Measurements from ENCODE around the gene HOXC9. TPM values are rescaled to one million over a fixed set of nuclear protein-coding genes. Genes with fewer than 3 reads are reported as not detected.

HOXC9 gene
- total and polyA plus RNA-seq, 9 of the 15 experiments (the other 6 are each of a cell fraction or from before 2014, with no cell fraction given), result 1.1 to 10.5 (median 9.3) TPM

DNA sequence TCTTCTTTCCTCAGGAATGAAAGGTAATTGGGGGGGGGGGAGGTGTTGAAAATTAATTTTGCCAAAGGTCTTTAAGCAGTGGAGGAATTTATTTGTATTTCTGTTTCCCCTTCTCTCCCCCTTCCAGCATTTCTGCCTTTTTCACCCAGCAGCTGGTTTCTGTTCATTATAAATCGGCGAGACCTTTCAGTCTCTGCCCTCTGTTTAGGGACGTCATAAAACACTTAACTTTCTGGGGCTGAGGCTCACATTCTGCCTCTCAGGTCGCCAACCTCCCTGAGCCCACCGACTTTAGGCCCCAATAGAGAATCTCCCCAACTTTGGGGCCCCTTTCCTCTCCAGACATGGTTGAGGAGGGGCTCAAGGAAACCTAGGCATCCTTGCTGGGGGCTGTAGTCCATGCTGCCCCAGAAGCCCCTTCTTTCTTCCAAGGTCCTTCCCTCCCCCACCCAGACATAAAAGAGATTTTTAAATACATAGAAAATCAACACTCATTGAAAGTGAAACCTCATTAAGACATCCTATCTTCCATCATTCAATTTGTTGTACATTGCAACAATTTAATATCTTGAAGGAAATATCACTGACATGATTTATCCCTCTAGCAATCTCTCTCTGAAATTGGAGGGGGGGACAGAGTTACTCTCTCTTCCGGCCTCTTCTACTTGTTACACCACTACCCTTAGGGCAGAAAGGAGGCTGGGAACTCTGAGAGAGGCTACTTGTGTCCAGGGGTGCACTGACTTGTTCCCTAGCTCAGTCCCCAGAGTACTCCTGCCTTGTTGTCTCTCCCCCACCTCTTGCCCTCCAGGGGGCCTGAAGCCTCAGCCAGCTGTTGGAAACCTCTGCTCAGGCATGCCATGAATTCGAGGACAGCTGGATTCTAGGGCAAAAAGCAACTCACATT lies 25.8 kb downstream of the HOXC9 start (continued):
- TF ChIP-seq, protein P1, sequence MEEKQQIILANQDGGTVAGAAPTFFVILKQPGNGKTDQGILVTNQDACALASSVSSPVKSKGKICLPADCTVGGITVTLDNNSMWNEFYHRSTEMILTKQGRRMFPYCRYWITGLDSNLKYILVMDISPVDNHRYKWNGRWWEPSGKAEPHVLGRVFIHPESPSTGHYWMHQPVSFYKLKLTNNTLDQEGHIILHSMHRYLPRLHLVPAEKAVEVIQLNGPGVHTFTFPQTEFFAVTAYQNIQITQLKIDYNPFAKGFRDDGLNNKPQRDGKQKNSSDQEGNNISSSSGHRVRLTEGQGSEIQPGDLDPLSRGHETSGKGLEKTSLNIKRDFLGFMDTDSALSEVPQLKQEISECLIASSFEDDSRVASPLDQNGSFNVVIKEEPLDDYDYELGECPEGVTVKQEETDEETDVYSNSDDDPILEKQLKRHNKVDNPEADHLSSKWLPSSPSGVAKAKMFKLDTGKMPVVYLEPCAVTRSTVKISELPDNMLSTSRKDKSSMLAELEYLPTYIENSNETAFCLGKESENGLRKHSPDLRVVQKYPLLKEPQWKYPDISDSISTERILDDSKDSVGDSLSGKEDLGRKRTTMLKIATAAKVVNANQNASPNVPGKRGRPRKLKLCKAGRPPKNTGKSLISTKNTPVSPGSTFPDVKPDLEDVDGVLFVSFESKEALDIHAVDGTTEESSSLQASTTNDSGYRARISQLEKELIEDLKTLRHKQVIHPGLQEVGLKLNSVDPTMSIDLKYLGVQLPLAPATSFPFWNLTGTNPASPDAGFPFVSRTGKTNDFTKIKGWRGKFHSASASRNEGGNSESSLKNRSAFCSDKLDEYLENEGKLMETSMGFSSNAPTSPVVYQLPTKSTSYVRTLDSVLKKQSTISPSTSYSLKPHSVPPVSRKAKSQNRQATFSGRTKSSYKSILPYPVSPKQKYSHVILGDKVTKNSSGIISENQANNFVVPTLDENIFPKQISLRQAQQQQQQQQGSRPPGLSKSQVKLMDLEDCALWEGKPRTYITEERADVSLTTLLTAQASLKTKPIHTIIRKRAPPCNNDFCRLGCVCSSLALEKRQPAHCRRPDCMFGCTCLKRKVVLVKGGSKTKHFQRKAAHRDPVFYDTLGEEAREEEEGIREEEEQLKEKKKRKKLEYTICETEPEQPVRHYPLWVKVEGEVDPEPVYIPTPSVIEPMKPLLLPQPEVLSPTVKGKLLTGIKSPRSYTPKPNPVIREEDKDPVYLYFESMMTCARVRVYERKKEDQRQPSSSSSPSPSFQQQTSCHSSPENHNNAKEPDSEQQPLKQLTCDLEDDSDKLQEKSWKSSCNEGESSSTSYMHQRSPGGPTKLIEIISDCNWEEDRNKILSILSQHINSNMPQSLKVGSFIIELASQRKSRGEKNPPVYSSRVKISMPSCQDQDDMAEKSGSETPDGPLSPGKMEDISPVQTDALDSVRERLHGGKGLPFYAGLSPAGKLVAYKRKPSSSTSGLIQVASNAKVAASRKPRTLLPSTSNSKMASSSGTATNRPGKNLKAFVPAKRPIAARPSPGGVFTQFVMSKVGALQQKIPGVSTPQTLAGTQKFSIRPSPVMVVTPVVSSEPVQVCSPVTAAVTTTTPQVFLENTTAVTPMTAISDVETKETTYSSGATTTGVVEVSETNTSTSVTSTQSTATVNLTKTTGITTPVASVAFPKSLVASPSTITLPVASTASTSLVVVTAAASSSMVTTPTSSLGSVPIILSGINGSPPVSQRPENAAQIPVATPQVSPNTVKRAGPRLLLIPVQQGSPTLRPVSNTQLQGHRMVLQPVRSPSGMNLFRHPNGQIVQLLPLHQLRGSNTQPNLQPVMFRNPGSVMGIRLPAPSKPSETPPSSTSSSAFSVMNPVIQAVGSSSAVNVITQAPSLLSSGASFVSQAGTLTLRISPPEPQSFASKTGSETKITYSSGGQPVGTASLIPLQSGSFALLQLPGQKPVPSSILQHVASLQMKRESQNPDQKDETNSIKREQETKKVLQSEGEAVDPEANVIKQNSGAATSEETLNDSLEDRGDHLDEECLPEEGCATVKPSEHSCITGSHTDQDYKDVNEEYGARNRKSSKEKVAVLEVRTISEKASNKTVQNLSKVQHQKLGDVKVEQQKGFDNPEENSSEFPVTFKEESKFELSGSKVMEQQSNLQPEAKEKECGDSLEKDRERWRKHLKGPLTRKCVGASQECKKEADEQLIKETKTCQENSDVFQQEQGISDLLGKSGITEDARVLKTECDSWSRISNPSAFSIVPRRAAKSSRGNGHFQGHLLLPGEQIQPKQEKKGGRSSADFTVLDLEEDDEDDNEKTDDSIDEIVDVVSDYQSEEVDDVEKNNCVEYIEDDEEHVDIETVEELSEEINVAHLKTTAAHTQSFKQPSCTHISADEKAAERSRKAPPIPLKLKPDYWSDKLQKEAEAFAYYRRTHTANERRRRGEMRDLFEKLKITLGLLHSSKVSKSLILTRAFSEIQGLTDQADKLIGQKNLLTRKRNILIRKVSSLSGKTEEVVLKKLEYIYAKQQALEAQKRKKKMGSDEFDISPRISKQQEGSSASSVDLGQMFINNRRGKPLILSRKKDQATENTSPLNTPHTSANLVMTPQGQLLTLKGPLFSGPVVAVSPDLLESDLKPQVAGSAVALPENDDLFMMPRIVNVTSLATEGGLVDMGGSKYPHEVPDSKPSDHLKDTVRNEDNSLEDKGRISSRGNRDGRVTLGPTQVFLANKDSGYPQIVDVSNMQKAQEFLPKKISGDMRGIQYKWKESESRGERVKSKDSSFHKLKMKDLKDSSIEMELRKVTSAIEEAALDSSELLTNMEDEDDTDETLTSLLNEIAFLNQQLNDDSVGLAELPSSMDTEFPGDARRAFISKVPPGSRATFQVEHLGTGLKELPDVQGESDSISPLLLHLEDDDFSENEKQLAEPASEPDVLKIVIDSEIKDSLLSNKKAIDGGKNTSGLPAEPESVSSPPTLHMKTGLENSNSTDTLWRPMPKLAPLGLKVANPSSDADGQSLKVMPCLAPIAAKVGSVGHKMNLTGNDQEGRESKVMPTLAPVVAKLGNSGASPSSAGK (IDR thresholded peaks at IDR 0.05), result 0 out of 2 replicates have a peak, but pooled peaks have one; percentile 15
- TF ChIP-seq BHLHE40 (IDR thresholded peaks at IDR 0.05; ENCODE audit: low read length) (no peak), CHD4 (IDR thresholded peaks at IDR 0.05; ENCODE audit: insufficient read depth, insufficient replicate concordance, low read depth, low read length, poor library complexity, severe bottlenecking) (no peak), NR3C1 (CRISPR knock-in tag; IDR thresholded peaks at IDR 0.05) (no peak), L3MBTL2 (IDR thresholded peaks at IDR 0.05) (0 out of 2 replicates have a peak, but pooled peaks have one; percentile 20), DDX20 (tag; IDR thresholded peaks at IDR 0.05; ENCODE audit: low read depth) (no peak), SRF (CRISPR knock-in tag; IDR thresholded peaks at IDR 0.05) (no peak)
- TF ChIP-seq, protein P2, sequence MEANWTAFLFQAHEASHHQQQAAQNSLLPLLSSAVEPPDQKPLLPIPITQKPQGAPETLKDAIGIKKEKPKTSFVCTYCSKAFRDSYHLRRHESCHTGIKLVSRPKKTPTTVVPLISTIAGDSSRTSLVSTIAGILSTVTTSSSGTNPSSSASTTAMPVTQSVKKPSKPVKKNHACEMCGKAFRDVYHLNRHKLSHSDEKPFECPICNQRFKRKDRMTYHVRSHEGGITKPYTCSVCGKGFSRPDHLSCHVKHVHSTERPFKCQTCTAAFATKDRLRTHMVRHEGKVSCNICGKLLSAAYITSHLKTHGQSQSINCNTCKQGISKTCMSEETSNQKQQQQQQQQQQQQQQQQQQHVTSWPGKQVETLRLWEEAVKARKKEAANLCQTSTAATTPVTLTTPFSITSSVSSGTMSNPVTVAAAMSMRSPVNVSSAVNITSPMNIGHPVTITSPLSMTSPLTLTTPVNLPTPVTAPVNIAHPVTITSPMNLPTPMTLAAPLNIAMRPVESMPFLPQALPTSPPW (CRISPR knock-in tag; IDR thresholded peaks at IDR 0.05), result no peak
- TF ChIP-seq, protein P3, sequence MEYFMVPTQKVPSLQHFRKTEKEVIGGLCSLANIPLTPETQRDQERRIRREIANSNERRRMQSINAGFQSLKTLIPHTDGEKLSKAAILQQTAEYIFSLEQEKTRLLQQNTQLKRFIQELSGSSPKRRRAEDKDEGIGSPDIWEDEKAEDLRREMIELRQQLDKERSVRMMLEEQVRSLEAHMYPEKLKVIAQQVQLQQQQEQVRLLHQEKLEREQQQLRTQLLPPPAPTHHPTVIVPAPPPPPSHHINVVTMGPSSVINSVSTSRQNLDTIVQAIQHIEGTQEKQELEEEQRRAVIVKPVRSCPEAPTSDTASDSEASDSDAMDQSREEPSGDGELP (CRISPR knock-in tag; IDR thresholded peaks at IDR 0.05; ENCODE audit: borderline replicate concordance), result peak; percentile 53; the same call in 1 of the 2 replicates
- TF ChIP-seq, protein P4, sequence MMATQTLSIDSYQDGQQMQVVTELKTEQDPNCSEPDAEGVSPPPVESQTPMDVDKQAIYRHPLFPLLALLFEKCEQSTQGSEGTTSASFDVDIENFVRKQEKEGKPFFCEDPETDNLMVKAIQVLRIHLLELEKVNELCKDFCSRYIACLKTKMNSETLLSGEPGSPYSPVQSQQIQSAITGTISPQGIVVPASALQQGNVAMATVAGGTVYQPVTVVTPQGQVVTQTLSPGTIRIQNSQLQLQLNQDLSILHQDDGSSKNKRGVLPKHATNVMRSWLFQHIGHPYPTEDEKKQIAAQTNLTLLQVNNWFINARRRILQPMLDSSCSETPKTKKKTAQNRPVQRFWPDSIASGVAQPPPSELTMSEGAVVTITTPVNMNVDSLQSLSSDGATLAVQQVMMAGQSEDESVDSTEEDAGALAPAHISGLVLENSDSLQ (IDR thresholded peaks at IDR 0.05), result 0 out of 2 replicates have a peak, but pooled peaks have one; percentile 15
